ENCODE measurements around the gene RERE.
"Not testable (repeated sequence)": the region's sequence is repeated elsewhere in the genome, so short reads cannot be mapped to it uniquely, and the experiment has no call there.

RERE gene

DNA sequence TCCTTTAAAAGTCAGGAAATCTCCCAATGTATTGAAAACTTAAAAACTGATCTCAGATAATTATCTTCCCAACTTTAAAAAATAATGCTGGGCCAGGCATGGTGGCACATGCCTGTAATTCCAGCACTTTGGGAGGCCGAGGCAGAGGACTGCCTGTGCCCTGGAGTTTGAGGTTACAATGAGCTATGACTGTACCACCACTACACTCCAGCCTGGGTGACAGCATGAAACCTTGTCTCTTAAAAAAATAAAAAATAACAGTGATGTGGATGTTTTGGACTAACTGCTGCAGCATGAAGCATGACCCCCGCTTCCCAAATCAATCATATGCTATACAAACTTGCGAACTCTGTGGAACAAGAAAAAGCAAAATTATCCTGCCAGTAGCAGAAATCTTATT lies 186.3 kb downstream of the RERE start:
- DNase-seq: no peak

DNA sequence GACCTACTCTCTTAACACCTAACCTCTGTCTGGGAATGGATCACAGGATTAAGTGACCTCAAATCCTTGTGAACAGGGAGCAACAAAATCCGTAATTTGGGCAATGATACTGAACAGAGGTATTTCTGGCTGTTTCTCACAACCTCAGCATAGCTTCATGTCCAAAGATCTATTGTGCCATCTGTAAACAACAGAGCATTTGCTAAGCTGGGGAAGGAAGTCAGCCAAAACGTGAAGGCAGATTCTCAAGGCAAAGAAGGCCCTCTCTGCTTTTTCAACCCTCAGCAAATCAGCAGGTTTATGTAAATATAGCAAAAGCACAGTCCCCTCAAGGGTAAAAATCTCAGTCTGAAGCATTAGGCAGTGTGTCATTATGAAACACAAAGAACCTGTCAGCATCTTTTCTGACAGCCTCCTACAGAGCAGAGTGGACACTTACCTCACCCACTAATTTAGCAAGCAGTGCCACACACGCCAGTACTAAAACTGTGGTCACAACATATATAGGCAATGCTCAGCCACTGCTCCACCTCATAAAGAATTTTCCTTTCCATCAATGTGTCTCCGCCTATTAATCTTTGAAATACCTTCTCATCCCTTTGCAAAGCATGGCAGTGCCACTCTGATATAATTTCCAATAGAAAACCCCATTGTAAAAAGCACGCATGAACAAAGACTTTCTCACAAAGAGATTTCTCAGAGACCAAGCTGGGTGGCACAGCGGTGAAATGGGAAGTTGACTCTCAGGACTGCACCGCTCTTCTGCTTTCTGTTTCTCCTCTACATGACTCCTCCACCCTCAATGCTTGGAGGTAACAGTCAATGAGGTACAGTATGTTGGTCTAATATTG lies 188.0 kb downstream of the RERE start:
- DNase-seq: peak; percentile 50 to 56

DNA sequence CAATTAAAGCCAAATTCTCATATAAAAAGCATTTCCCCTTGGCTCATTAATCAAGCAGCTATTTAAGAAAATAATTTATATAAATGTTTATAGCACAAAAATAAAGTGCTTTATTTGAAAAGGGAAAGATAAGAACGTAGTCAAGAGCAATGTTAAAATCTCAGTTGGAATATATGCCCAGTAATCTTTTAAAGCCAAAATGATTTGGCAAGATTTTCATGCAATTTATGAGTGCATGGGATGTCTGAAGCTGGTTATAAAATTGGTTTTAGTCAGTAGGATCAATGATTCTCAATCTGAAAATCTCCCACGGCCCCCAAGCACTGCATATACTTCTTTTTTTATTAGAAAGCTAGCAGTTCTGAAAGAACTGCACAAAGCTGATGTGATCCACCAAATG lies 188.8 kb downstream of the RERE start:
- no peak for DNase-seq

DNA sequence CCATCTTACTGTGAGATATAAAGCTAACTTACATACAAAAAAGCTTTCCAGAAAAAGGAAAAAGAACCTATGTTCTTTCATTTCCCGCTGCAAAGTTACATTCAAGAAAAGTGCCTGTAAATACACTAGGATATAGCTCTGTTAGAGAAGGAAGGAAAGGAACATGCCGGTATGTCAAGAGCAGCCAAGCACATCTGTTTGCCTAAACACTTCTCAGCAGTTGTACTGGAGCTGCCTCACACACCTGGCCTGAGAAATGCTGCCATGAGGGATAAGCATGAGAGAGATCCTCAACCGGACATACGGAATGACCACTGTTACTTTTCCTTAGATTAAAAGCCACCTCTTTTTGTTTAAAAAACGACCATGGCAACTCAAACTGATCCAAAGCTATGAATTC lies 189.7 kb downstream of the RERE start:
- no peak for DNase-seq

DNA sequence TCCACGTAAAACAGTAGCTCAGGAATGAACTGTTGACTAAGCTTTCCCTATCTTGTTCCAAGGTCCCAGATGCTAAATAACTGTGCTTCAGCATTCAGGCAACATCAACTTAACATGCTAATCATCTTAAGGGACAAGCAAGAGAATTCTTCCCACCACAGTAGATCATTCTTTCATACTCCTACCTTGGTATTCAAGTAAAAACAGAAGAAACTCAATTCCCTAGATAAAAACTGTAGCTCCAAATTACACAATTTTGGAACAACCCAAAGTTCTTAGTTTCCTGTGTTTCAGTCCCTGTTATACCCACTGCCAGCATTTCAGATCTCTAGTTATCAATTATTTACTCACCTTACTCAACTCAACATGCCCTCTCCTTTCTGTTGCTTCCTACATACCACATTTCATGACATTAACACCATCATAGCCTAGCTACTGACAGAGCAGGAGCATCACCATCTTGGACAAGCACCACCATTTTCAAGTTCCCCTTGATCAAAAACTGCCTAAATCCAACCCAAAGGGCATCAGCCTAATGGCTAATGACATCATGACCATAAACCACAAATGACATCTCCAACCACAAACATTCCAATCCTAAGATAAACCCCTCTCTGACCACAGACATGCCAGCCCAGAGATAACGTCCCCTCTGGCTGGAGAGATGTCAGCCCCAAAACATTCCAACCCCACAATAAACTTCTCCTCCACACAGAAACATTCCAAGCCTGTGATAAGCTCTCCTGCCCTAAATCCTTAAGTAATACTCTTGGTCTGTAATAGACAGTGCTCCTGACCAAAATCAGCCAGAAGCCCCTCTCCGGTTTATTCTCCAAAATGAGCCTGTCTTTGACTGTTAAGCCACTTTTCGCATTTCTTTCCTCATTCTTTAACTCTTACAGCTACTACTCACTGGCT lies 191.2 kb downstream of the RERE start:
- no peak for DNase-seq

DNA sequence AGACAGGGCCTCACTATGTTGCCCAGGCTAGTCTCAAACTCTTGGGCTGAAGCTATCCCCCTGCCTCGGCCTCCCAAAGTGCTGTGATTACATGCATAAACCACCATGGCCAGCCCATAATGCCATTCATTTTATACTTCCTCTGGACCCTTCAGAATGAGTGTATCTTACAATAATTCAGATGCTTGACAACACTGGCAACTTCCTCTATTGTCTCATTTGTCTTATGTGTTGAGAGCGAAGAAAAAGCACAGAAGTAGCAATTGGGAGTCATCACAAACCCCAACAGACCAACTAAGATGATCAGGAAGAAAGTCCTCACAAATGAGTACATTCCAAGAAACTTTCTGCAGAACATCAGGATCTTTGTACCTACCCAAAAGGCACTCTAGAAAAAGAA lies 191.9 kb downstream of the RERE start:
- DNase-seq: peak; percentile 3 to 48

DNA sequence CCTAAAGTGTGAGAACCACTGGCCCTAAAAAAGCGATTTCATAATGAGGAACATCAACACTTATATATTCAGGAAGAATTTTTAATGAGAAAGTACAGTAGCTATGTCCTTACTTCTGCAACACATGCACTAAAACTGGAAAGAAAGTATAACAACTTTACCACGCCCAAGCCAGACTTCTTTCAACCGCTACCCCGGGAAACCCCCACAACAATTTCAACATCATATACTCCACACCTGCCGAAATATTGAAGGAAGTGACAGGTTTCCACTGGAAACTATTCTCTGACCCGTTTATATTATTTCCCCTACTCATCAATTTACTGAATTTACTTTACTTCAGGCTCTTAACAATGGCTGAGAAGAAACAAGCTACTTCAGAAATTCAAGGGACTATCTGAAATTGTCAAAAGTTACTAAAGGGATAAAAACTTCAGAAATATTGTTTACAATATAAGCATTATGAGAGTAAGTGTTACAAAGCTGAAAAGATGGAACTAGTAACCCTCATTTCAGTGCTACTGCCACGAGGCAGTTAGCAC lies 193.7 kb downstream of the RERE start:
- not testable (repeated sequence) for DNase-seq

DNA sequence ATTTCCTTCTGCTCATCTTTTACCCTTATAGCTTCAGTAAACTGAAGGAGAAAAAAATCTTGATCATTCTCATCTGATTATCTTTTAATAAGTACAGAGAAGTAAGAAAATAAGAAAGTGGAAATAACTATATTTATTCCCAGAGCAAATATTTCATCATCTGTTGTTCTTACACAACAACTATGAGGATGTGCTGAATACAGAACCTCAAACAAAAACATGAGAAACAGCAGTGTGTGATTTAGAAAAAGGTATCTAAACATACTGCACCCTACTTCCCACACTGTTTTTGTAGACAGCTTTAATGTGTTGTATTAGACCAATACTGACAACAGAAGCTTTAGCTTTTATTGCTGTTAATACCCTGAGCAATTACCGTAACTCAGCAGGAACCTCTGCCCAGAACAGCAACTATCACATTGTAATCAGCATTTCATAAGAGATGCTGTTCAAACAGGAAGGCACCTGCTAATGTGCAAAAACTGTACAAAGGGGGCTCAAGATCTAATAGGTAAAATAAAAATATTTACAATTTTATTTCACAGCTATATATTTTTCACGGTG lies 195.6 kb downstream of the RERE start:
- DNase-seq: peak in 1 of 2 donors; percentile 10

DNA sequence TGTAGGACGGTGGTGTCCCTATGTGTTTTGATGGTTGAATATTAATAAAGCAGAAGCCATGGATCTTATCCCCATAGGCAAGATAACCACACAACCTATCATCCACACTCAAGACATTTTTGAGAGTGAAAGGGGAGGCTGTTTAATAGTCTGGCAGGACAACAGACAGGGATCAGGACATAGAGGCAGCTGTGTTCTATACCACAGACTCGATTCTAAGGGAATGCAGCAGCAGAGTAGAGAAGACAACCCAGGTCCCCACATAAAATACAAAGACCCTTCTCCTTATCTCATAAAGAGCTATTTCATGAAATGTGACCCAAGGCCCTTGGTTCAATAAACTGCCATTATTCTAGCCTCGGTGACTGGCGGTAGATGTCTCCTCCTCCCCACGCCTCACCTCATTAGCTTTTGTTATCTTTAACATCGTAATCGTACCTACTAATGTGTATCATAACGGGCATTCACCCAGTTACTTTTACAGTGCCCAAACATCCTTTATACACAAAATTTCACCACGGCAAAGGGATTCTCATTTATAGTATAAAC lies 196.3 kb downstream of the RERE start:
- not testable (repeated sequence) for DNase-seq

DNA sequence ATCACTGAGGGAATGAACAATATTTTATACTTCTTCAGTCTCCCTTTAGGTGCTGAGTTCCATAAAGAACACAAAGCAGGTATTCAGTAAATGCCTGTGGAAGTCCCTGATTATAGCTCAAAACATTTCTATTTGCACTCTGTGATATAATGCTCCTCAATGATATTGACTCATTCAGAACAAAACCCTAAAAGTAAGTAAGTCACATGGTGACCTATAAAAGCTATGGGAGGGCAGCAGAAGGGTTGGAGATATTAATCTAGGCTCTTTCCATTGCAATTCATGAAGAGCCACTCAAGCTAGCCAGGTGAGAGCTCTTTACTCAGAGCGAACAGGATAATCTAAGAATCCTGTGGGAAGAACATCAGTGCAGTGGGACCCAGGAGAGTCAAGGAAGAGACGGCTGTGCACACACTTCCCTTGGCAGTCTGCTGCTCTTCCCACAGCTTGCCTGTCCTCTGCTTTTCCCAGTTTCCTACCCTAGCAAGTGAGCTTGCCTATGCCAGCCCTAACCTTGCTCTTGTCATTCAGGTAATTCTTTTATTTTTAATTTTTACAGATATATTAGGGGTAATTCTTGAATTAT lies 197.4 kb downstream of the RERE start:
- not testable (repeated sequence) for DNase-seq

DNA sequence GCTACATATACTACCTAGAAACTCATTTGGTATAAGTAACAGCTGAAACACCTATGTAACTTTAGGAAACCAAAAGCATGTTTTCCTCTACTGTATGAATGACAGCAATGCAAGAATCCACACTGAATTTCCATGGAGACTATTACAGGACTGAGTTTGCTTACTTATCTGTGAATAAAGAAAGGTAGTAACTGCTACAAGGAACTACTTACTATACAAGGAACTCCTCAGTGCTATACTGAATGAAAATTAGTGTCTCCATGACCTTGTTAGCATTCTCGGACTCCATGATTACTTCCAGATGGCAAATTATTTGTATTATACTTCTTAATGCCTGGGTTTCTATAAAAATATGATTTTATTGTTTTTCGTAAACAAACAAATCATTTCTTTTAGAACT lies 198.0 kb downstream of the RERE start:
- not testable (repeated sequence) for DNase-seq

DNA sequence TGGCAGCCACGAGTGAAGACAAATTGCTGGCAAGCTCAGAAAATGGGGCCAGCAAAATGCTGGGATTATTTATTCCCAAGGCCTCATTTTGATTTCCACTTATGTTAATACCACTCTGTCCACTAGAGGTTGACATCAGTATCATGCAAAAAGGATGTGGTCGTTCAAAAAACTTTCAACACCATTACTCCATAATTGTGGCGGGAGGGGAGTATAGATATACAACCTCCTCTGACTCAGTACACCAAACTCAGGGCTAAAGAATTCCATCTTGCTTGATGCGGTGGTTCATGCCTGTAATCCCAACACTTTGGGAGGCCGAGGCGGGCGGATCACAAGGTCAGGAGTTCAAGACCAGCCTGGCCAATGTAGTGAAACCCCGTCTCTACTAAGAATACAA lies 200.6 kb downstream of the RERE start:
- peak in 1 of 2 donors; percentile 7 for DNase-seq

DNA sequence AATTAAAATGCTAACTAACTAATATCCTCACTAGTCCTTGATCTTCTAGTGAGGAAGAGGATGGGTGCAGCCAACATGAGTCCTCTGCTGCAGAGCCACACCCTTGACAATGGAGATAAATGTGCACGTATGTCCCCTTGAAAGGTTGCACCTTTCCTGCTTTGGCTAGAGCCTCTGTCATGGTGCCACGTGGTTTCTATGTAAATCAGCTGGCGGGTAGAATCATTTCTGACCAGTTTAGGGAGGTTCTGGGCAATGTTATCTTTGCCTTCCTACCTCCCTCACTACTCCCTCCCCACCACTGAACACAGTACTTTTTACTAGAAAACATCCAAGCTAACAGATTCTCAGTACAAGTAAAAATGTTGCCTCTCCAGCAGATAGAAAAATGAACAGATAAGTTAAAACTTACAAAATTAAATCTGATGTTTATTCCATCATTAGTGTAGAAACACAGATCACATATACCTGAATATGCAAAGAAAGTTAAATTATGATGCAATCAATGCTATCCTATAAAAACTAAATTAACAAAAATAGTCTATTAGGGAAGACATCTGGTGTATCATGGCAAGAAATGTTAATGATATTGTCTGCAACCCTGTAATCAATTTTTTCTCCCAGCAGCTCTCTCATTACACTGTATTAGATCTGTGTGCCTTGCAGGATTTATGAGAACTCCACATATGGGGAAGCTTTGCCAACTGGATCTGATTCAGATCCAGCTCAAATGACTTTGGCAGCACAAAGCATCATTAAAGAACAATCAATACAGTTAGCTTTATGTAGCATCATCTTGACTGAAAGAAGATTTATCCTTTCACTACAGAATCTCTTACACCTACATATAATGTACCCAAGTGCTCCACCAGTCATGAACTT lies 205.6 kb downstream of the RERE start:
- DNase-seq: not testable (repeated sequence)

DNA sequence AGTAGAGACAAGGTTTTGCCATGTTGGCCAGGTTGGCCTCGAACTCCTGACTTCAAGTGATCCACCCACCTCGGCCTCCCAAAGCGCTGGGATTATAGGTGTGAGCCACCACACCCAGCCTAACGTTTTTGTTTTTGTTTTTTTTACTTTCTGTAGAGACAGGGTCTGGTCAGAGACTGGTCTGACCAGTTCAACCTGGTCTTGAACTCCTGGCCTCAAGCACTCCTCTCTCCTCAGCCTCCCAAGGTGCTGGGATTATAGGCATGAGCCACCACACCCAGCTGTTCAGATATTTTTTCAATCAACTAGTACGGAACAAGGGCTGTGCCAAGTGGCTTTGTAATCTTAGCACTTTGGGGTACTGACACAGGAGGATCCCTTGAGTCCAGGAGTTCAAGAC lies 209.5 kb downstream of the RERE start:
- no peak for DNase-seq

DNA sequence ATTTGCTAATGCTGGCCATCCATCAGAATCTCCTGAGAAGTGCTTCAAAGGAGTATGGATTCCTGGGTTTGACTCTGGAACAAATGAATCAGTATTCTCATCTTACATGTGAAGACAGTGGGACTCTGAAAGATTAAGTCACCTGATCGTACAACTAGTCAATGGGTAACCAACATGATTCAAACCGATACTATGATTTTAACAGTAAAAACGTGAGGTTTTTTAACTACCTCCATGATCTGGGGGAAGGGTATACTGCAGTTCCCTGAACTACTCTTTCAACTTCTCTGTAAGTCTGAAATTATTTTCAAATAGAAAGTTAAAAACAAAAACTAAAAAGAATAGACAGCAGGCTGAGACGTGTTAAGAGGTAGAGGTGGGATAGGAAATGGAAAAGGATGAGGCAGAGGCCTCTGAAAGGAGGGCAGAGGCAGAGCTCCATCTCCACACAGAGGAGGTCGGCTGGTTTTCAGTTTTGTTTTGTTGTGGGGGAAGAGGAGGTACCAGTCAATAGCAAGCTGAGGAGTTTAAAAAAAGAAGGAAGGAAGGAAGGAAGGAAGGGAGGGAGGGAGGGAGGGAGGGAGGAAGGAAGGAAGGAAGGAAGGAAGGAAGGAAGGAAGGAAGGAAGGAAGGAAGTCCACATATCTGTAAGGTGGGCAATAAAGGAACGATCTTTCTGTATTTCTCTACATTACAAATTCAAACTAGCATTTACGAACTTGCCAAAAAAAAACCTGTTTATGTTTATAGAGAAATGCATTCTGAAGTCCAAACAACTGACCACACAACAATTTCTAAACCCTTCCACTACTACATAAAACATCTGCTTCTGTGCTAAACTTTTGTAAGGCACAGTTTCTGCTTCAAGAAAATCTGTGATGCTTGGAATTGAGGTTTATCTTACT lies 213.1 kb downstream of the RERE start:
- DNase-seq: no peak

DNA sequence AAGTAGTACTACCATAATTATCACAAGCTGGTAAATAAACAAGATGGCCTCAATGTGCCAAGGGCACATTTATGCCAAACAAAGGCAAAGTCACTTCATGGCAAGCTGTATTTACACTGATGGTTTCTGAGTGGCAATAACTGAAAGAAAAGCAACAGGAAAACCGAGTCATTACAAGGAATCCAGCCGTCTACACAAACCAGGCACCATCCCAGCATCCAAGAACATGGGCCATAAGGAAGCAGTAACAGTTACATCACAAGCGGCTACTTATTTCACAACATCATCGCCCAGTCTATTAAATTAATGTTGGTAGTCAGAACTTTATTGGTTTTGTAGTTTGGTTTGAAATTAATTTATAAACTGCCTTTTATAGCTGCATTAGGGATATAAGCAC lies 214.2 kb downstream of the RERE start:
- peak; percentile 7 to 10 for DNase-seq

DNA sequence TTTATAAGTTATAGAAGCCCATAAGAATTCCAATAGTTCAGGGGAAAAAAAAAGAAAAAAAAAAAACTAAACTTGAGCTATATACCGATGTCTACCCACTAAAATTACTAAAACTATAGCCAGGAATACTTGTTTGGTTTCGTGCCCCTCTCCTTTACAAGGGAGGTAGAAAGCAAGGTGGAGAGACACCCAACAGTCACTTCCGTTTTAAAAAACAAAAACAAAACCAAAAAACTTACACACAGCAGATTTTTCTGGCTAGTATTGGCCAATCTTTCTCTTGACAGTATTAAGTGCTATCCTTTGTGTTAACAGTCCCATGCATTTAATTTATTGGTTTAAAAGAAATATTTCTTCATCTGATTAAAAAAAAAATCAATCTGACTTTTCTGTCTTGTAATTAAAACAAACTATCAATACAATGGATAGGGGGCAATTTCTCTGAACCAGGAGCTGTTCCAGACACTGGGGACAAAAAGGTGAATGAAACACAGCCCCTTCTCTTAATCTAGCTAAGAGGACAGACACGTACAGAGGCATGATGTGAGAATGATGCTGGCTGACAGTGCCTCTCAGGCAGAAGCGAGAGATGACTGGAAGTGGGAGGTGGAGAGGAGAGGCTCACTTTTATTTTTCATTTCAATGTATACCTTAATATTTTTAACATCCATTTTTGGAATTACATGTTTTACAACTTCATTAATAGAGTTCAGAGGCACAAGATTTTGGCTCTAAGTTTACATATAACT lies 214.8 kb downstream of the RERE start:
- DNase-seq: no peak

DNA sequence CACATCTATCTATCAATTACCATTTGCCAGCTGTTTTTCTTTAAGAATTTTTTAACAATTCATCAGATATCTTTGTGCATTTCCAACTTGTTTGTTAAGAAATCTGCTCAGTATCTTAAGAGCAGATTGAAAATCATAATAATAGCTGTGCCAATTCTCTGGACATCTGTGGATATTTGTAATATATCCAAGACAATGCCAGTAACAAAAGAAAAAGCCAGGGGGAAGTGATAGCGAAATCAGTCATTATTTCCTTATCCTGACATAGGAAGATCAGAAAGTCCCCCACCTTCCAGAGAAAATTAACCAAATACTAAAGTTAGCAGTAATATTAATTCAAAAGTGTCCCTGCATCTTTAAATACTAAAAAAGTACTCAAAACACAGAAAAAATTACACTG lies 217.1 kb downstream of the RERE start:
- peak; percentile 2 to 16 for DNase-seq

DNA sequence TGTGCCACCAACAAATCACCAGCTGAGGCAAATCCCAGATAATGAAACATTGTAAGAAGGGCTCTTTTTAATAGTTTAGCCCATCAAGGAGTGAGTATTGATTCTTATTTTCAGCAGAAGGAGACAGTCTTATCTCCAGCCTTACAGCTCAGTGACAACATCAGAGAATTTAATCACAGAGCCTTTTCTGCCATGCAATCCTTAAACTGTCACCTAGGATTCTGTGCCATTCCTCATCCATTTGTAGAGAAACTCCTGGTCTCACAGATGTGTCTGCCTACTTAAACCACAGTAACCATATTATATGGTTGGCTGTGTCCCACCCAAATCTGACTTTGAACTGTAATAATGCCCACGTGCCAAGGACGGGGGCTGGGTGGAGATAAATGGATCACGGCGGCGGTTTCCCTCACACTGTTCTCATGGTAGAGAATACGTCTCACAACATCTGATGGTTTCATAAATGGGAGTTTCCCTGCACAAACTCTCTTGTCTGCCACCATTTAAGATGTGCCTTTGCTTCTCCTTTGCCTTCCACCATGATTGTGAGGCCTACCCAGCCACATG lies 217.7 kb downstream of the RERE start:
- DNase-seq: no peak

Measured in inflammatory macrophage (primary cell).